NCI-H2227 (cell line): Measurements from ENCODE around the gene R3HCC1L.

Experiments
- DNase-seq: peaks from one replicate; lab custom pipeline; 2025; ENCODE audit not compliant: unreplicated experiment; lab: John Stamatoyannopoulos, UW

The R3HCC1L gene

DNA sequence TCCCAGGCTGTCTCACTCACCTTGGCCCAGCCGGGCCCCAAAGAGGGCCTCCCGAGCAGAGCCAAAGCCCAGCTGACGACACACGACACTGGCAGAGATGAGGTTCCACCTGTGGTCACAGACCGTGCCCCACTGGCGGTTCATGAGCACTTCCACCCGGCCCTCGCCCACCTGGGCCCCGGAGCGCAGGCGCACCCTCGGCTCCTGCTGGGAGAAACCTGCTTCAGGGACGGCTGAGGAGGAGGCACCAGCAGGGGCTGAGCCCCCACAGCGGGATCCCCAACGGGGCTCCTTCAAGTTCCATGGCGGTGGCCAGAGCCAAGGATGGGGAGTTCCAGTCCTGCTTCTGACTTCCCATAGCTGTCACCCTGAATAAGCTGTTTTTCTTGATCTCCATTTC, 123.5 kb downstream of the R3HCC1L start:
- no peak for DNase-seq

DNA sequence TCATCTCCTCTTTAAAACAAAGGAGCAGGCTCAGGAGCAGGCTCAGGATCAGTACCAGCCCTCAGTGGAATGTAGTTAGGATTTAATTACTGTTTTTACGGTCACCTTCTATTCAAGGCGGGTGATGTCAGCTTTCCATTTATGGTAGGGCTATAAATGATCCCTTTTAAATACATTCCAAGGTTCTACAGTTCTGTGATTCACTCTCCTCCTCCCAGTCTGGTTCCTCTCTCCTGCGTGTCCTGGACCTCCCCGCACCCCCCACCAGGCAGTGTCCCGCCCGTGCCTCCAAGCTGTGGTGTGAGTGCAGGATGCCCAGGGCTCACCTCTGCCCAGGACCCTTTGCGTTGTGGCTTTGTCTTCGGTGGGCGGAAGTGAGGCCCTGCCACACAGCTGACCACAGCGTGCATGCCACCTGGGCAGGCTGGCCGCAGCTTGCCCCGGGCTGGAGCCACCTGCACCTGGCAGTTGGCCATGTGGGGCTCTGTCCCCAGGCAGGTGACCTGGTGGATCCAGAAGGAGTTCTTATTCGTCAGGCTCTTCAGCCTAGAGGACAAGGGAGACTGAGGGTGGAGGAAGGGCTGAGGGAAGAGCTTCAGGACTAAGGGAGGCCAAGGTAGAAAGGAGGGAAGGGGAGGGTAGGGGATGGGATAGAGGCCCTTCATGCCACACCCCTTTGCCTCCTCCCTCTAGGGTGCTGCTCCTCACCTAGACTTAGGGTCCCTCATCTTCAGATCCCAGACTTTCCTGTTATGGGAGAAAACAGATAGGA, 124.4 kb downstream of the R3HCC1L start:
- DNase-seq, result no peak

DNA sequence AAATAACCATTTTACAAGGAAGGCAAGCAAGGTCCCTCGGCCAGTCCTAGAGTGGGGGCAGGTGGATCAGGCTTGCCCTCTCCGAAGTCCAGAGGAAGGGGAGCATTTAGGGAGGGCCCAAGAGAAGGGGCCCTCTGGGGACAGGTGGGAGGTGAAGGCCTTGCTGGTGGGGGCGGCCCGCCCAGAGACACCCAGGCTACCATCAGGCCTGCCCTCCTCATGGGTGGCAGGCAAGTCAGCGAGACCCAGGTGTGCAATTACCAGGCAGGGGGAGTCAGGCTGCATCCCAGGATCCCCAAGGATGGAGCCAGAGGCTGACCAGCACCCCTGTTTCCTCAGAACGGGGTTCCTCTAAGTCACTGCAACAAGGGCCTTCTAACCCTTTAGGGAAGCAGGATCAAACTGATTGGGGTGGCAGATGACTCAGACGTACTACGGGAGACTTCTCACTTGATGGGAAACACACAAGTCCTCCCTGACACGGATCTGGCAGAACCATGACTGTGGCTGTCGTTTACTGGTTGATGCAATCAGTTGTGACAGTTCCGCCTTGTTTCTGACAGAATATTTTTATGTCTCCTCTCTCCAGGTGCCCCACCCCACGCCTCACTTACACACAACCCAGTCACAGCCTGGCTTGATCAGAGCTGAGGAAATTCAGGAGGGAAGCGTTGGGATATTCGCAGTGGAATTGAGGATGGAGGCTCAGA, 125.3 kb downstream of the R3HCC1L start:
- DNase-seq, result no peak

DNA sequence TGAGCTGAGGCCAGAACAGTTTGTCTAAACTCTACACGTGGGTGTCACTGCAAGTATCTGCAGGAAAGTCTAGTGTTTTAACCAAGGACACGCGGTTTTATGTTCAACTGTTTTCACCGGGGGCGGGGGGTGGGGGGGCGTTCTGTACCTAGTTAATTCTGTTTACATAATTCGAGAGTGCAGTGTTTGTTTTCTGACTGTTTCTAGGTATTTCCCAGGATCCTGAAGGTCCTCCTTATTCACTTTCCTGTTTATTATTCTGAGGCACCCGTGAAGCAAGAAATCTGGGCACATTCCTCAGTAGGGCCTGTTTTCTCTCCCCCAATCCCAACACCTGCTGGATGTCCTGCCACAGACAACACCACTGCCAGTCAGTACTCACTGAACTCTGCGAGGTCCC, 125.9 kb downstream of the R3HCC1L start:
- DNase-seq, result no peak

DNA sequence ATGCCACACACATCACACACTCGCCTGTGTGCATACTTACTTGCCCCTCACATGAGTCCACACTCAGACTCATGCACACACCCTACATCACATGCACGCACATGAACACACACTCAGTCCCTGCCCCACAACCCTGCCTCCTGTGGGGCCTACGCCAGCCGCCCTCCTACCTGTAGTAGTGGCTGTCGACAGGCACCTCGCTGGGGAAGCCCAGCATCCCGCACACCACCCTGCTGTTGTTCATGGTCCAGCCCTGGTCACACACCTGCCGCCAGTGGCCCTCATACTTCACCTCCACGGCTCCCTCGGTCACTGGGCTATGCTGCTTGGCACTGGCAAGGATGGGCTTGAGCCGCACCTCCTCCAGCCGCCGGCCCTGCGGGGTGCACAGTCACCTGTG, 126.3 kb downstream of the R3HCC1L start:
- no peak for DNase-seq

DNA sequence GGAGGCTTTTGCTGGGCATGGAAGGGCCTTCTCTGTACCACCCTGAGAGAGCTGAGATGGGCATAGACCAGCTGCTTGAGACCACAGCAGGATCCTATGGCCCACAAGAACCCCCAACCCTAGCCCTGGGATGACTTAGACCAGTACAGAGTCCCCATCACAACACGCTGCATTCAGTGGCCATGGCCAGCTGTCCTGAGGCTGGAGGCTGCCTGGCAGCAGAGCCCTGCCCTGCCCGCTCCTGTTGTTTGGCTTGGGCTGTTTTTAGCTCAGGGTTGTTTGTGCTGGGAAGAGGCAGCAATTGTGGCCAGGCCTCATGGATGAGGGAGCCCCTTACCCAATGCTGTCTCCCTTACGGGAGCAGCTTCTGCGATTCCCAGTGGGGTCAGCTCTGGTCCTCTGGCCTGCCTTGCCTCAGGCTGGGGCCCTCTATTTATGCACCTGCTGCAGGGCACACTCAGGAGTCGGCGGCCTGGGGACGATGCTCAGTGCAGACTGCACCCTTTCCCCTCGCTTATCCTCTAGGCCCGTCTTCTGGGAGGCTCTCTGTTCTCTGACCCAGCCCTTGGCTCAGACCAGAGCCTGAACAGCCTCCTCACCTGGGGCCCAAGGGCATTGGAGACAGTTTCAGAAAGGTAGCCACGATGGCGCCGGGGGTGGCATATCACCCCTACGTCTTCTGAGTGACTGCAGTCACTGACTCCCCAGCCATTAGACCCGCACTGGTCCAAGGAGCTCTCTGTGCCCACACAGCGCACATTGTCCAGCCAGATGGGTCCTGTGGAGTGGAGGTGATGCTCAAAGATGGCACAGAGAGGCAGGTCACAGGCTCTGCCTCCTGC, 127.2 kb downstream of the R3HCC1L start:
- DNase-seq, result no peak

DNA sequence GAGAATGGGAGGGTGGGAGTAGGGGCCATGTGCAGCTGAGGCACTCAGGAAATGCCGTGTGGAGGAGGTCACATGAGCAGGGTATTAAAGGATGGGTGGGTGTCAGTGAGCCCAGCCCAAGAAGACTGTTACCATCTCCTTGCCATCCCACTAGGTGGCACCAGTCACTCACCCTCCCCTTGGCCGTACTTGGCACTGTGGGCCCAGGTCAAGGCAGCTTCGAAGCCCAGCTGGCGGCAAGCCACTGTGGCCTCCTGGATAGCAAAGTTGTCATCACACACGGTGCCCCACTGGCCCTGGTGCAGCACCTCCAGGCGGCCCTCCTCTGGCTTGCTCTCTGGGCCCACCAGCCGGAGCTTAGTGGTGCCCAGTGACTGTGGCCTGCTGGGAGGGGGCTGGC, 128.1 kb downstream of the R3HCC1L start:
- DNase-seq, result no peak

DNA sequence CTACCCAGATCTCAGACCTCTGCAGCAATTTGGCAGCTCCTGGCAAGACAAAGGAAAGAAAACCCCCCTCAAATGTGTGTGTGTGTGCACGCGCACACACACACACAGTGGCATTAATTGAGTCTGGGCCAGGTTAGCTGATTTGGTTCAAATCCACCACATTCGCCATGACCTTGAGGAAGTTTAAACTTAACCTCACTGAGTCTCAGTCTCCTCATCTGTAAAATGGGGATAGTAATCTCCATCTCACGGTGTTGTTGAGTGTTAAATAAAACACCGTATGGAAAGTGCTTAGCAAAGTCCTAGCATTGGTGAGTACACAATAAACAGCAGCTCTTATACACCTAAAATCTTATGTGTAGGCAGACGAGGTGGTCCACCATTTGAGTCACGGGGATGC, 128.6 kb downstream of the R3HCC1L start:
- no peak for DNase-seq

DNA sequence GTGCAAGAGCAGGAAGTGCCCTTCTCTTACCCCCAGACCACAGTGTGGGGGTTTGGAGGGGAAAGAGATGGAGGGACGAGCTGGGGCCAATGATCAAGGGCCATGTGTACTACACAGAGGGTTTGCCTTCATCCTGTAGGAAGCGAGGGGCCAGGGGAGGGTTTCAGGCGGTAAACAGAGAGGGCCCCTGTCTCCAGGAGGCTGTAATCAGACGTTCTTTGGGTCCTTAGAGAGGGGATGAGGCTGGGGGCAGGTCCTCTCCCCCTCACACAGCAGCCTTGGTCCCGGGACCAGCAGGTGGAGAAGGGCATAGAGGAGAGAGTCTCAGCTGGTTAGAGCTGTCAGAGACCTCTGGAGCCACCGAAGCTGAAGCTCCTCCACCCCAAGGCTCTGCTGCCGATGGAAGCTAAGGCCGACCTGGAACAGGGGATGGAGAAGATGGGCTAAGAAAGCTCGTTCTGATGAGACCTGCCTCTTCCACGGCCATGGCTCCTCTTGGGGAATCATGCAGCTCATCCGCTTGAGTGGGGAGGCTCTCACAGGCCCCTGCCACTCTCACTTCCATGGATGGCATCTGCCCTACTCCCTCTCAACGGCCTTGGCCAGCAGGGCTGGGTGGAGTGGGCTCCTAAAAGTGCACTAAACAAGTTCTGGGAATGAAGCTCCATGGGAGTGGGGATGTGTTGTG, 130.1 kb downstream of the R3HCC1L start:
- DNase-seq, result no peak

DNA sequence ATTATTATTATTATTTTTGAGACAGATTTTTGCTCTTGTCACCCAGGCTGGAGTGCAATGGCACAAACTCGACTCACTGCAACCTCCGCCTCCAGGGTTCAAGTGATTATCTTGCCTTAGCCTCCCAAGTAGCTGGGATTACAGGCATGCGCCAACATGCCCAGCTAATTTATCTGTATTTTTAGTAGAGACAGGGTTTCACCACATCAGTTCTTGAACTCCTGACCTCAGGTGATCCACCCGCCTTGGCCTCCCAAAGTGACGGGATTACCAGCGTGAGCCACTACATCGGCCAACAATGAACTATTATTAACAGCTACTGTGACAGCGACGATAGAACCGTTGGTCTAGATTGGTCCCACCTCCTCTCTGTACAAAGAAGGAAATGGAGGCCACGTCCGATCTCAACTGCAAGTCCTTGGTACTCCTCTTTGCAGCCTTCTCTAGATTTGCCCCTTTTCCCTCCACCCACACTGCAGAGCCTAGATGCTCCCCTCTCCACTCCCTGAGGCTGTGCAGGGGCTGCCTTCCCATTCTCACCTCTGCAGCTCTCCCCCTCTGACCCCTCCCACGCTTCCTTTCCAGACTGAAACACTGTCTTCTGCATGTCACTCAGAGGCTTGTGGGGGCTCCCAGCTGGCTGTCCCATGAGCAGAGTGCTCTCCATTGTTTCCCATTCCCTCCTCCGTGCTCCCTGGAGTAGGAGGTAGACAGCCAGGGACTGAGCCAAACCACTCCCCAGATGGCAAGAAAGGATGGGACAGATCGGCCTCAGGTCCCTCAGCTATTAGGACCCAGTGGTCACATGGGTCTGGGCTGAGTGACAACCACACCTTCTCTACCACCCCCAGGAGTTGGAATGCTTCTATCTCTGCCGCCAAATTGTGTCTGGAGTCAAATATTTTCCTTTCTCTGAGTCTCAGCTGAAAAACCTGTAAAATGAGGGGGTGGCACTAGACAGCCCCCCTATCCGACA, 131.2 kb downstream of the R3HCC1L start:
- no peak for DNase-seq

DNA sequence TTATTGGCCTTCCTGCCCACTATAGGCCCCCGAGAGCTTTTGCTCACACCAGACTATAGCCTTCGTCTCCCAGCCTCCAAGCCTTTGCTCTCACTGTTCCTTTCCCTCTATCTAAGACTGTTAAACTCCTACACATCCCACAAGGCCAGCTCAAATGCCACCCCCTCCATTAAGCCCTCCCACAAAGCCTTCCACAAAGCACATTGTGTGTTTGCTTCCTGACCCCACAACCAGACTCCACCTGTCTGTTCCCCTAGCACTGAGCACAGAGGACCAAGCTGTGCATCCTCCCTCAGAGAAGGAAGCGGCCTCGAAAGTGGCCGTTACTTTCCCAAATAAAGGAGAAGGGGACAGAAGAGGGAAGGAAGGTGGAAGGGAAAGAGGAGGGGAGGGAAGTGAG, 132.2 kb downstream of the R3HCC1L start:
- DNase-seq, result no peak

DNA sequence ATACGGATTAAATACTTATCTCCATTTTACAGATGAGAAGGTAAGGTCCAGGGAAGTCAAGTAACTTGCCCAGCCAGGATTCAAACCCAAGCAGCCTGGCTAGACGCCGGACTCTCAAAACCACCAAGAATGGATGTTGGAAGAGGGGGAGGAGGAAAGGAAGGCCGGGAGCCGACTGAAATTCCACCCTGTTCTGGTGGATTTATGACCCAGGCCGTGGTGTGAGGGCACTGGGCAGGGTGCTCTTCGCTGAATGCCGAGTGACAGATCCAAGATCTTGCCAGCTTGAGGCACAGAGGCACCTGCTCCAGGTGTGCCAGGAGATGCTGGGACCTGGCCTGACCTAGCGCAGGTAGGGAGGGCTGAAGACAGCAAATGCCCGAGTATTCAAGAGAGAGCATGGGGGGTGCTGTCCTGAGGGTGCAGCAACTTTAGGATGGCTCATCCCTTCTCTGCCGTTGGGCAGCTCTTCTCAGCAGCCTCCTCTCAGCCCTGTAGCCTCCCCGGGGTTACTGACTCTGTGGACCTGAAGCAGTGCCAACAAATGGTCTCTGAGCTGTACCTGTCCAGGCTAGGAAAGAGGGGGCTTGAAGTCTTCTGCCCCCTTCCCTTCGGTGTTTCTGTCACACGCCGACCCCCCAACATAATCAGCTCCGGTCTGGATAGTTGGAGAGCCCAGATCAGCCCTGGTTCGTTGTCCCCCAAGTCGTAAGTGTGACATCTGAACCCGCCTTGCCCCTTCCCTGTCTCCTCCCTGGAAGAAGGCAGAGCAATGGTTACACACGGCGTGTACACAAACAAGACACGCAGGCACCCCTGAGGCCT, 132.8 kb downstream of the R3HCC1L start:
- DNase-seq, result no peak

DNA sequence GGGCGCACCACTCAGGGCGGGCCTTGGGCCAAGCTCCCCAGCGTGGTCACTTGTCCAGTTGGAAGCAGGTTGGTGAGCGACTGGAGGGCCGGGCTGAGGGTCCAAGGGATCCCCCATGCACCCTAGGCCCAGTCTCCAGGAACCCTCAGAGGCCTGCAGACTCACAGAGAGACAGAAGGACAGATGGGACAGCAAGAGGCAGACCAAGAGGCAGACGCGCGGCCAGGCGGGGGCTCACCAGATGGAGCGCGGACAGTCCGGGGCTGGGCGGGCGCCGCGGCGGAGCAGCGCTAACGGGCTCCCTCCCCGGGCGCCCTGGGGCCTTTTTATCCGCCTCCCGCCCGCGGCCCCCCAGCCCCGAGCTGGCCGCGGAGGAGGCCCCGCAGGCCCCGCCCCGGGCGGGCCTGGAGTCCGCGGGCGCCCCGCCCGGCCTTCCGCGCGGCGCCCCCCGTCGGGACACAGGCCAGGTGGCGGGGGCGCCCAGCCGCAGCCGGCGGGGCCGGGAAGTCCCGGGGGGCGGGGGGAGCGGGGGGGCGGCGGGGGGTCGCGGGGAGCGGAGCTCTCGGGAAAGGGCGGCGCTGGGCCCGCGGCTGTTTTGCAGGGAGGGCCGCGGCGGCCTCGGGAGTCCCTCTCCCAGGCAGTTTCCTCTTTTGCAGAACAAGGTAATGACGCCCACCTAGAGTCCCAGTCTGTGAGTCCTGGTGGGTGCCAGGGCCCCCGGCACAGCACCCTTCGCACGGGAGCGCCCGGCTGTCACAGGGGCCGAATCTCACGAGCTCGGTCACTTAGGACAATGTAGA, 133.6 kb downstream of the R3HCC1L start, which contains the start of gene LOXL4:
LOXL4 (minus strand) TSS at position 301 of the 800 bp plus-strand sequence. CDS start 5,175 bp downstream, outside the sequence.
- peak; percentile 33 for DNase-seq

DNA sequence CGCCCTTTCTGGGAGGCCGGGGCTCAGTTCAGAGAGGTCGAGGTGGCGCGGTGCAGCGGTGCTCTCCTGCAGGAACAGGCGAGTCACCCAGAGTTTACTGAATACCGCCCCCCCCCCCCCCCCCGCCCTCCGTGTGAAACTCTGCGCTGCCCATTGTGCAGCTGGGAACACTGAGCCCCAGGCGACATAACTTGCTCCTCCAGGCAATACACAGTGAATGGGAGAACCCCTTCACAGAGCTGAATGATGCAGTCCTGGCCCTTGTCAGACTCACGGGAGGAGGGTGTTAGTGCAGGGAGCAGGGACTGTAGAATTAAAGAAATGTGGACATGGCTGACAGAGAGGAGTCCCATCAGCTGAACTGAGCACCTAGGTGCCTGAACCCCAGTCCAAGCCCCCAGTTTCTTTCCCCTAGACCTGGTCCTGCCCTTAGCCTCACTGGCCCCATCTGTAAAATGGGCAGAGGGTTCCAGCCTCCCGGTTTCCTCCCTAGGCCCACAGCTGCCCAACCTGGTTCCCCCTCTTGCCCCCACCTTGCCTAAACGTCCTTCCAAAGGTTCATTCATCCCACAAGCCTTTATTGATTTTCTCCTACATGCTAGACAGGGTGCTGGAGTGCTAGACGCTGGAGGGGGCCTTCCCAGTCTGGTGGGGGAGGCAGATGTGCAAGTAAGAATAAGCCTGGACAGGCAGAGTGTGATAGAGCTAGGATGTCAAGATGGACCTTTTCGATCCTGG, 134.4 kb downstream of the R3HCC1L start:
- no peak for DNase-seq

DNA sequence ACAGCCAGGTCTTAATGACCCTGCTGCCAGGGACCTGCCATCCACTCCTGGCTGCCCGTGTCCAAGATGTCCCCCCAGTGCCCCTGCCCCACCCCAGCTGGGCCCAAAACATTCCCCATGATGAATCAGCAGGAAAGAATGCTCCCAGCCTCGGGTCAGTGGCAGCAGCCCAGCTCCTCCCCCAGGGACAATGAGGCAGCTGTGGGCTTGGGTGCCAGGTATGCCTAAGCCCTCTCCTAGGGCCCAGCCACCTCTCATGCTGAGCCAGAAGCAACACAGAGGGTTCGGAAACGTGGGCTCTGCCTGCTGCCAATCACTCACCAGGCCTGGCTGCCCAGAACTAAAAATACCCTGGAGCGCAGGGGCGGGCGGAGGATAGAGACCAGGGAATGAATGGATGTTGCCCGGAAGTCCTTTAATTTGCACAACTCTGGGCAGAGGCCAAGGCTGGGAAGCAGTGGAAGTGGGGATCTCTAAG, 135.0 kb downstream of the R3HCC1L start:
- no peak for DNase-seq

DNA sequence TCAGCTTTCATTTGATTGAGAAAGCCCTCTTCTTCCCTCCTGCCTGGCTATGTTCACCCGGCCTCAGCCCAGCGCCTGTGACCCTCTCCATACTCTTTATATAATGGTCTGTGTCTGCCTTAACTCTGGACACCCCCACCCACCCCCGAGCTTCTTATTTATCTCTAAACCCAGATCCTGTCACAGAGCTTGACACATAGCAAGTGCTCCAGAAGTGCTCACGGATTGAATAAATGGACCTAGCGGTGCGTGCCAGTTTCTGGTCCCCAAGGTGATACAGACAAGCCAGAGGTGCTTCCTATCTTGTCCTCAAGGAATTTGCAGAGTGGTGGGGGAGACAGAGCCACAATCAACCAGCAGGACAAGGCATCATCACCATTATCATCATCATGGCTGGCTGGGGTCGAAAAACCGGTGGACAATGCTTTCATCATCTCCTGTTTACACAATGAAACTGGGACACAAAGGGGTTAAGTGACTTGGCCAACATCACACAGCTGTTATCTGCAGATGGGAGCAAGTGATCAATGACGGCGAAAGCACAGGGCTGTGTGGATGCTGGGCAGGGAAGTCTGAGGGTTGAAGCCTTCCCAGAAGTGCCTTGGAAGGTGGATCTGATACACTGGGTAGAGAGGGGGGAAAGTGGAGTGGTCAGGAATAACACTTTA, 135.8 kb downstream of the R3HCC1L start:
- no peak for DNase-seq

DNA sequence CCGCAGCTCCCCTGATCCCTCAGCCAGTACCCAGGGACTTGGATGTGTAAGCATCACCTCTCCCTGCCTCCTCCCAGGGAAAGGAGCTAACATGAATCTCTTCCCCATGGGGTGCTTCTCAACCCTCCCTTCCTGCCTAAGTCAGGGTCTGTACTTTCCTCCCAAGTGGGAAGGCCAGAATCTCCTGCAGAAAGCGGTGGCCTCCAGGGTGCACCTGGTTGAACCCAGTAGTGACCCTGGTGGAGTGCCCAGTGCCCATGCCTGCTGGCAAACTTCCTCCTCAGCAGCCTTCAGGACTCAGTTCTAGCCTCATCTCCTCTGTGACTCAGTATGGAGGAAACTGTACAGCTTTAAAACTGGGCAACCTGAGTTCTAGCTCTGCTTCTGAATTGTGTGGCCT, 136.3 kb downstream of the R3HCC1L start:
- DNase-seq, result no peak
